ENCODE data around the gene ARHGEF7.

The ARHGEF7 gene

DNA sequence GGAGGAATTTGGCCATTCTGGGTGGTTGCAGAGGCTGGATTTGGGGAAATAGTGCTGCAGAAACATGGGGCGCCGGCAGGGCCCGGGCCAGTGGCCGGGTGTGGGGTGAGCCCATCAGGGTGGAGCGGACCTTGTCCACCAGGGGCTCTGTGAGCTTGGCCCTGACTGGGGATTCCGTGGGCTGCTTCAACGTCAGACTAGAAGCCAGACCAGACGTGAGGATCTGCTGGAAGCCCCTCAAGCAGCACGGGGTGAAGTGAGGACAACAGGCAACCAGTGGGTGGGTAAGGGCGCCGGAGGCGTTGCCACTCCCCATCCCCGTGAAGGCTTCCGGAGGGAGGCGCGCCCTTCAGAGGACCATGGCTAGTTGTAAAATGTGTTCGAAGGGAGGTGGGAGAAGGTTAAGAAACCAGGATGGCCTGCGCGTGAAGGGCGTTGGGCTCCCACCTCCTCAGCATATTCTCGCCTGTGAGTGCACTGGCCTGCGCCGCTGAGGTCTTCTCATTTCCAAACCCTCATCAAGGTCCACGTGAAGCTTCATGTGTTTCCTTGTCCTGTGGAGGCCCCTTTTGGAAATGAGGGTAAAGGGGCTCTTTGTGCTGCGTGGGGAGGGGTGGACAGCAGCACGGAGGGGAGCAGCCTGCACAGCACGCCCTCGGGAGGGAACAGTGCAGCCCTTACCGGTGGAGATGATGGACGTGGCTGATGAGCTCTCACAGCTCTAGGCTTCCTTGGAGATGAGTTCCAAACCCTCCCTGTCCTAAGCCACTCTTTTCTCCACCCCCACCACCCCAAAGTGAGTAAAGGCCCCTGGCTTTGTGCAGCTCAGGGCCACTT is 213.7 kb downstream of the ARHGEF7 start:
- TF ChIP-seq, protein P1, sequence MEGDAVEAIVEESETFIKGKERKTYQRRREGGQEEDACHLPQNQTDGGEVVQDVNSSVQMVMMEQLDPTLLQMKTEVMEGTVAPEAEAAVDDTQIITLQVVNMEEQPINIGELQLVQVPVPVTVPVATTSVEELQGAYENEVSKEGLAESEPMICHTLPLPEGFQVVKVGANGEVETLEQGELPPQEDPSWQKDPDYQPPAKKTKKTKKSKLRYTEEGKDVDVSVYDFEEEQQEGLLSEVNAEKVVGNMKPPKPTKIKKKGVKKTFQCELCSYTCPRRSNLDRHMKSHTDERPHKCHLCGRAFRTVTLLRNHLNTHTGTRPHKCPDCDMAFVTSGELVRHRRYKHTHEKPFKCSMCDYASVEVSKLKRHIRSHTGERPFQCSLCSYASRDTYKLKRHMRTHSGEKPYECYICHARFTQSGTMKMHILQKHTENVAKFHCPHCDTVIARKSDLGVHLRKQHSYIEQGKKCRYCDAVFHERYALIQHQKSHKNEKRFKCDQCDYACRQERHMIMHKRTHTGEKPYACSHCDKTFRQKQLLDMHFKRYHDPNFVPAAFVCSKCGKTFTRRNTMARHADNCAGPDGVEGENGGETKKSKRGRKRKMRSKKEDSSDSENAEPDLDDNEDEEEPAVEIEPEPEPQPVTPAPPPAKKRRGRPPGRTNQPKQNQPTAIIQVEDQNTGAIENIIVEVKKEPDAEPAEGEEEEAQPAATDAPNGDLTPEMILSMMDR (IDR thresholded peaks at IDR 0.05): no peak
- TF ChIP-seq ZFX (IDR thresholded peaks at IDR 0.05; ENCODE audit: borderline replicate concordance): no peak
- no peak overlapping the region for H3K27ac ChIP-seq

DNA sequence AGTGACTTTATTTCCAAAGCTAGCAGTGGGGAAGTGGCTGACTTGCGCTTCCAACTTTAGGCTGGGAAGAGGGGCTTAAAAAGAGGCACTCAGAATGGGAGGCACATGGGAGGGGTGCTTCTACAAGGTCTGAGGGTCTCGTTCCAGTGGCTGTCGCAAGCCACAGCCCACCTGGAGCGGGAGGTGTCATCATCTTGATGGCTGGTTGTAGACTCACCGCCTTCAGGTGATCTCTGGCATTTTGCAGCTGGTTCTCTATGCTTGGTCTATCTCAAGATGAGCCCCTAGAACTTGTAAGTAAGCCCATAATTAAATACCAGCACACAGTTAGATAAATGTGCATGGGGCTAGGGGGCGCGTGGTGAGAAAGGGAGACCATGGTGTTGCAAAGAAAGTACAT is 214.5 kb downstream of the ARHGEF7 start:
- TF ChIP-seq ZFX (IDR thresholded peaks at IDR 0.05; ENCODE audit: borderline replicate concordance): no peak
- TF ChIP-seq, protein P1 (IDR thresholded peaks at IDR 0.05): no peak
- H3K27ac ChIP-seq: no peak overlapping the region

DNA sequence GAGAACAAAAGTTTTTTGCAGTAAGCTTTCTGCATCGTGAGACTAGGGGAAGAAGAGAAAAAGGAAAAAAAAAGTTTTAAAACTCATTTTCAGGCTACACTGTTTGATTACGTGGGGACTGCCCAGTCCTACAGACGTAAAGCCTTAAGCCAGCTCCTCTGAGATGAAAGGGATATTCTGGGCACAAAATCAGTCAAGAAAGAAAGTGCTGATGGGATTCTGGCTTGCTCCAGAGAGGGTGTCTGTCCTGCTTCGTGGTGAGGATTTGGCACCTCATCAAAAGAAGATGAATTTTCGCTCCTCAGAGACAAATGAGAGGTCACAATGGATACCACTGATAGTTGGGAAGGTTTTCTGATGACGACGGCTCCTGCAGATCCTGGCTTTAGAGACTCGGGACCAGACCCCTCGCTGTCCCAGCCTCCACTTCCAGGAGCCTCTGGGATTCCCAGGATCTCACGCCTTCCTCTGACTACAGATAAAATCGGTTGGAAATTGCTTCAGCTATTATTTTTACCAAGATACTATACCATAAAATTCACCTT is 215.0 kb downstream of the ARHGEF7 start:
- no peak for TF ChIP-seq ZFX (IDR thresholded peaks at IDR 0.05; ENCODE audit: borderline replicate concordance)
- TF ChIP-seq, protein P1 (IDR thresholded peaks at IDR 0.05): no peak

DNA sequence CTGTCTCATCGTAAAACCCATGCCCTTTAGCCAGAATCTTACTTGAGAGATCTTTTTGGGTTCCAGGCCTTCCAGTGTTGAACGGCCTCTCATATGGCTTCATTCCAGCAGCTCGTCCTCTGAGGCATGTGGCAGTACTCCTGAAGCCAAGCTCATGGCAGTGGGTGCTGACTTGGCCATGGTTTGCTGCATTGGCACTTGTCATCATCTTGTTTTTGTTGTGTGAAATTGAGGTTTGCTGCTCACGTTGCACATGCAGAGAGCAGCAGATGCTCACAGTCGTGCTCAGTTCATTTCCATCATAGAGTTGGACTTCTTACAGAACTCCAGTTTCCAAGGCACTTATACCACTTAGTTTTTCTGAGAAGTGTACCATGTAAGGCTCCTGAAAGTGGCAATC is 220.2 kb downstream of the ARHGEF7 start:
- no peak for TF ChIP-seq ZFX (IDR thresholded peaks at IDR 0.05; ENCODE audit: borderline replicate concordance)
- TF ChIP-seq, protein P1 (IDR thresholded peaks at IDR 0.05): no peak
- H3K27ac ChIP-seq: no peak overlapping the region

More for the DNA sequence above, 215.0 kb downstream of the ARHGEF7 start:
- no peak overlapping the region for H3K27ac ChIP-seq

DNA sequence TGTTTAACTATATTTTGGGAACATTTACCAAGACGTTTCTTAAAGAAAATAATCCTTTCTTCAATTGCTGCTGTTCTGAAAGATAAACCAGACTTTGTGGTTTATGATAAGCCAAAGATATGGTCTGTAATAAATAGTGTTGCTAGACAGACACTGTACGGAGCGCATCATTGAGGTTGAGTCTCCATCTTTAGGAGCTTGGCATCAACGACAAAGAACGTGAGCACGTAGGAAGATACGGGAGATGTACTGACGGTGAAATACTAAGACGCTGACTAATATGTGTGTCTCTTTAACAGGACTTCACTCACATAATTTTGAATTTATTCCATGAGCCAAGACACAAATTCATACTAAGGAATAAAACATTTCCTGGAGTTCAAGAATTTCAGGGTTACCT is 221.6 kb downstream of the ARHGEF7 start:
- no peak overlapping the region for H3K27ac ChIP-seq
- TF ChIP-seq, protein P1 (IDR thresholded peaks at IDR 0.05): no peak
- no peak for TF ChIP-seq ZFX (IDR thresholded peaks at IDR 0.05; ENCODE audit: borderline replicate concordance)

DNA sequence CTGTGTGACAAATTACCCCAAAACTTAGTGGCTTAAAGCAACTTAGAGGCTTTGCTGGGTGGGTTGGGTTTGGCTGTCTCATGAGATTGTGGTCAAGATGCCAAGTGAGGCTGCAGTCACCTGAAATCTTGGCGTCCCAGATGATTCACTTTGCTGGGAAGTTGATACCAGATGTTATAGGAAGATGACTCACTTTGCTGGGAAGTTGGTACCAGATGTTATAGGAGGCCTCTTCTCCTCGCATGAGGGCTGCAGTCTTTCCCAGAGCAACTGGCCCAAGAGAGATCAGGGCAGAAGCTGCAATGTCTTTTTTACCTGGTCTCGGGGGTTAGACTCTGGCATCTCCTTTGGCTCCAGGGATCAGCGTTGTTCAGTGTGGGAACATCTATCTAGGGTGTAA is 222.1 kb downstream of the ARHGEF7 start:
- H3K27ac ChIP-seq: no peak overlapping the region
- TF ChIP-seq, protein P1 (IDR thresholded peaks at IDR 0.05): no peak
- TF ChIP-seq ZFX (IDR thresholded peaks at IDR 0.05; ENCODE audit: borderline replicate concordance): no peak

DNA sequence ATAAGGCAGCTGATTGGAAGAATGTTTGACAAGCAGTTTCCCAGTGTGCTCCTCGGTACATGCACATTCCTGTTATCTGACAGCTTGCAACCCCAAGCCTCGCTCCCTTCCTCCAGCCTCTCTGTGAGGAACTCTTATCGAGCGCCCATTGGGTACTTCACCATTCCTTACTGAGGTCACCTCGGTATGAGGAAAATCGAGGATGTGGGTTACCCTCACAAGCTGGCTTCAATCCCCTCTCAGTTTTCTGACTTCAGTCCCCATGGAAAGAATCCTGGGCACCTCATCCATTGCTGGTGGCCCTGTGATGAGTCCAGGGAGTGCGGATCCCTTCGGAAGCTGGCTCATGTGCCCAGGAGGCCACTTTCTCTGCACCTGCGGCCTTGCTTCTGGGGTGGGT is 222.6 kb downstream of the ARHGEF7 start:
- TF ChIP-seq ZFX (IDR thresholded peaks at IDR 0.05; ENCODE audit: borderline replicate concordance): no peak
- TF ChIP-seq, protein P1 (IDR thresholded peaks at IDR 0.05): no peak
- no peak overlapping the region for H3K27ac ChIP-seq
